ENCODE data around the gene LRIG1. TPM values are rescaled to one million over a fixed set of nuclear protein-coding genes. Genes with fewer than 3 reads are reported as not detected.

The LRIG1 gene
- total and polyA plus RNA-seq, 10 of the 15 experiments (the other 5 are each of a cell fraction or from before 2014, with no cell fraction given) = 0.84 to 16.4 (median 8.1) TPM

- H4K20me1 ChIP-seq (ENCODE audit: control insufficient read depth, insufficient read depth) = no peaks in the 10 kb centered on the region
- ChIA-PET RAD21 (ENCODE audit: unreplicated experiment) (no interaction called here), SMC1A (ENCODE audit: uncharacterized antibody, unreplicated experiment) (interaction anchor here (0.8 to 4.4 kb wide), 3 partner anchors 9 to 20 kb away, joined by 3 to 30 read pairs (median 4); no protein-coding TSS in a partner anchor), POLR2A (no interaction called here), CTCF (interaction anchor here (0.6 to 0.7 kb wide), 2 partner anchors 11 to 17 kb away, joined by 3 read pairs; no protein-coding TSS in a partner anchor)
- 37% methylated on average over 4 of the region's 4 CpGs for WGBS (ENCODE audit: insufficient coverage, insufficient replicate concordance, low lambda C conversion rate, missing lambda C conversion rate)
- FAIRE-seq (no peak), ATAC-seq (peak; percentile 61), DNase-seq (ENCODE audit: low read depth, low spot score) (no peak)
- no TSS peak for BruUV-seq (replicated peaks)
- TF ChIP-seq HCFC1 (IDR thresholded peaks at IDR 0.05; ENCODE audit: low read length) = no peak
- no peak for TF ChIP-seq IRF4 (IDR thresholded peaks at IDR 0.05; ENCODE audit: low read depth, low read length)
- no peak for TF ChIP-seq NR2C1 (IDR thresholded peaks at IDR 0.05)
- TF ChIP-seq, protein P1, sequence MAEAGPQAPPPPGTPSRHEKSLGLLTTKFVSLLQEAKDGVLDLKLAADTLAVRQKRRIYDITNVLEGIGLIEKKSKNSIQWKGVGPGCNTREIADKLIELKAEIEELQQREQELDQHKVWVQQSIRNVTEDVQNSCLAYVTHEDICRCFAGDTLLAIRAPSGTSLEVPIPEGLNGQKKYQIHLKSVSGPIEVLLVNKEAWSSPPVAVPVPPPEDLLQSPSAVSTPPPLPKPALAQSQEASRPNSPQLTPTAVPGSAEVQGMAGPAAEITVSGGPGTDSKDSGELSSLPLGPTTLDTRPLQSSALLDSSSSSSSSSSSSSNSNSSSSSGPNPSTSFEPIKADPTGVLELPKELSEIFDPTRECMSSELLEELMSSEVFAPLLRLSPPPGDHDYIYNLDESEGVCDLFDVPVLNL (IDR thresholded peaks at IDR 0.05; ENCODE audit: low read depth, low read length) = no peak
- no peak for TF ChIP-seq HDAC2 (IDR thresholded peaks at IDR 0.05)
- no peak for TF ChIP-seq PBX3 (IDR thresholded peaks at IDR 0.05; ENCODE audit: insufficient replicate concordance, low read depth, low read length)
- TF ChIP-seq NFYA (IDR thresholded peaks at IDR 0.05; ENCODE audit: borderline replicate concordance, low read depth, low read length) = no peak
- TF ChIP-seq BCL11A (IDR thresholded peaks at IDR 0.05; ENCODE audit: low read depth, low read length) = no peak
- TF ChIP-seq STAT1 (conservative IDR thresholded peaks at IDR 0.05) = no peak
- no peaks in the 10 kb centered on the region for H3K36me3 ChIP-seq (ENCODE audit: control insufficient read depth in 2 of 2, insufficient read depth in 2 of 2, low read length in 1 of 2)
- H3K27ac ChIP-seq (ENCODE audit: control insufficient read depth, insufficient read depth) = no peak overlapping the region
- in situ Hi-C loops (cut with MboI) (no loop called here), intact Hi-C loops (cut with micrococcal nuclease; ENCODE audit: unreplicated experiment) (no loop called here)
- no peaks in the 10 kb centered on the region for H3K27me3 ChIP-seq (replicated peaks in 1 of 2; ENCODE audit: control insufficient read depth in 2 of 2, insufficient read depth in 2 of 2, low read length in 1 of 2)
- H3K4me3 ChIP-seq = no peak overlapping the region
- no peaks in the 10 kb centered on the region for H3K9me3 ChIP-seq (replicated peaks; ENCODE audit: control insufficient read depth, insufficient read depth, low read length)
- no peak overlapping the region for H2AFZ ChIP-seq (ENCODE audit: control insufficient read depth, low read depth, low read length)
- H3K4me2 ChIP-seq (ENCODE audit: control insufficient read depth, insufficient read depth) = peak overlapping the region; percentile 11; the same call in 1 of the 2 replicates
- H3K4me1 ChIP-seq (ENCODE audit: control insufficient read depth, insufficient read depth, low read length) = peaks cover 20% of the 10 kb centered on the region
- H3K79me2 ChIP-seq (ENCODE audit: control insufficient read depth, insufficient read depth, low read length) = peaks cover 2% of the 10 kb centered on the region; the same call in 1 of the 2 replicates
- H3K9ac ChIP-seq (ENCODE audit: control insufficient read depth, insufficient read depth, low read length) = no peak overlapping the region
These were observed 12.3 kb downstream of the LRIG1 start for GRCh38 chr3:66488492-66488891.
